Measurements from ENCODE around the gene CCDC170. TPM values are rescaled to one million over a fixed set of nuclear protein-coding genes. Genes with fewer than 3 reads are reported as not detected.

The CCDC170 gene
- polyA plus RNA-seq, 1 of the 3 experiments (the other 2 are of a cell fraction) = not detected

DNA sequence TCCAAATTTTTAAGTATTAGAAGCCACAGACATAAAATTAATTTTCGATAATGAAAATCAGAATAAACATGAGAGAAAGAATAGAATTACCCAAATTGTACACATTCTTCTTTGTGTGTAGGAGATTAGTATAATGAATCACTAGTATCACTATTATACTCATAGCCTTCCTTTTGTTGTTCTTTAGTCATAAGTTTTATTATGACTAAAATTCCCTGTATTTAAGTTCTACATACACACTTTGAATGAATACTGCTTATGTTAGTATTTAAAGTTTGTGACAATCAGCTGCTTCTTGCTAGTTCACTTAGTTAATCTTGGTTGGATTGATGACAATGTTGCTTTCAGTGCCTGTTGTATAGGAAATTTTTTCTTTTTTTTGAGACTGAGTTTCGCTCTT is 72.7 kb downstream of the CCDC170 start (continued):
- TF ChIP-seq FOXM1 (IDR thresholded peaks at IDR 0.05; ENCODE audit: low read depth) = no peak
- no peak for TF ChIP-seq POLR2AphosphoS5 (IDR thresholded peaks at IDR 0.05; ENCODE audit: low read depth, low read length)
- TF ChIP-seq, protein P1, sequence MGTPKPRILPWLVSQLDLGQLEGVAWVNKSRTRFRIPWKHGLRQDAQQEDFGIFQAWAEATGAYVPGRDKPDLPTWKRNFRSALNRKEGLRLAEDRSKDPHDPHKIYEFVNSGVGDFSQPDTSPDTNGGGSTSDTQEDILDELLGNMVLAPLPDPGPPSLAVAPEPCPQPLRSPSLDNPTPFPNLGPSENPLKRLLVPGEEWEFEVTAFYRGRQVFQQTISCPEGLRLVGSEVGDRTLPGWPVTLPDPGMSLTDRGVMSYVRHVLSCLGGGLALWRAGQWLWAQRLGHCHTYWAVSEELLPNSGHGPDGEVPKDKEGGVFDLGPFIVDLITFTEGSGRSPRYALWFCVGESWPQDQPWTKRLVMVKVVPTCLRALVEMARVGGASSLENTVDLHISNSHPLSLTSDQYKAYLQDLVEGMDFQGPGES (IDR thresholded peaks at IDR 0.05; ENCODE audit: low read depth, low read length) = no peak
- TF ChIP-seq, protein P2, sequence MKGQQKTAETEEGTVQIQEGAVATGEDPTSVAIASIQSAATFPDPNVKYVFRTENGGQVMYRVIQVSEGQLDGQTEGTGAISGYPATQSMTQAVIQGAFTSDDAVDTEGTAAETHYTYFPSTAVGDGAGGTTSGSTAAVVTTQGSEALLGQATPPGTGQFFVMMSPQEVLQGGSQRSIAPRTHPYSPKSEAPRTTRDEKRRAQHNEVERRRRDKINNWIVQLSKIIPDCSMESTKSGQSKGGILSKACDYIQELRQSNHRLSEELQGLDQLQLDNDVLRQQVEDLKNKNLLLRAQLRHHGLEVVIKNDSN (IDR thresholded peaks at IDR 0.05; ENCODE audit: borderline replicate concordance, low read depth) = no peak
- TF ChIP-seq TCF12 (IDR thresholded peaks at IDR 0.05) = no peak

DNA sequence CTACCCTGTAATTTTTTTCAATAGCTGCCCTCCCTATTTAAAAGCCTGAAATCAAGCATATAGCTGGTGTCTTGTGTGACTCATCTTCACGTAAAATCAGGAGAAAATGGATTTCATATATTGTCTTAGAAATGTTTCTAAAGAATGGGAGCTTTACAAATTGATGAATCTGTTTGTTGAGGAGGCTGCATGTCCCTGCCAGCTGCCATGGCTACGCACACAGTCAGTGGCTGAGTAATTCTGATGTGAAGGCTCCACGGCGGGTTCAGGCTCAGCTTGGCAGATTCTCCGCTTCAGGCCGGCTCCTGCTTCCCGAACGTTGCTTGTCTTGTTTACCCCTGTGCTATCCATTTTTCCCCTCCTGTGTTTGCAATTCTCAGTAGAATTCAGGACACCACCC is 82.8 kb downstream of the CCDC170 start:
- Histone ChIP-seq H2AFZ (ENCODE audit: low read depth) (no peak overlapping the region), H3K27me3 (ENCODE audit: insufficient read depth) (no peaks in the 10 kb centered on the region; the same call in 1 of the 2 replicates), H4K20me1 (ENCODE audit: insufficient read depth) (no peaks in the 10 kb centered on the region), H3K9me2 (no peaks in the 10 kb centered on the region), H3K36me3 (replicated peaks in 1 of 2; ENCODE audit: control insufficient read depth in 1 of 2, insufficient read depth in 2 of 2, low read length in 1 of 2) (no peaks in the 10 kb centered on the region), H3K4me1 (ENCODE audit: control insufficient read depth in 1 of 2, insufficient read depth in 2 of 2, low read depth in 1 of 2, low read length in 1 of 2) (no peaks in the 10 kb centered on the region), H3K4me2 (no peak overlapping the region), H3K27ac (ENCODE audit: low read depth in 2 of 2, low read length in 1 of 2) (no peak overlapping the region), H3K9ac (no peak overlapping the region), H3K79me2 (ENCODE audit: insufficient read depth) (no peaks in the 10 kb centered on the region), H3K4me3 (ENCODE audit: low read depth in 2 of 2, low read length in 1 of 2) (no peak overlapping the region), H3K9me3 (no peaks in the 10 kb centered on the region), H3F3A (replicated peaks; ENCODE audit: insufficient read depth) (no peaks in the 10 kb centered on the region)
- ChIA-PET POLR2A (no interaction called here), CTCF (interaction anchor here (1.2 to 1.3 kb wide), 2 partner anchors 13 to 39 kb away, joined by 3 to 4 read pairs; no protein-coding TSS in a partner anchor)
- no peak for DNase-seq
- TF ChIP-seq RXRA (IDR thresholded peaks at IDR 0.05; ENCODE audit: borderline replicate concordance, low read depth) (no peak), RFX5 (IDR thresholded peaks at IDR 0.05; ENCODE audit: low read length) (no peak), TAF1 (IDR thresholded peaks at IDR 0.05; ENCODE audit: borderline replicate concordance, low read depth, low read length) (no peak)
- TF ChIP-seq, protein P3, sequence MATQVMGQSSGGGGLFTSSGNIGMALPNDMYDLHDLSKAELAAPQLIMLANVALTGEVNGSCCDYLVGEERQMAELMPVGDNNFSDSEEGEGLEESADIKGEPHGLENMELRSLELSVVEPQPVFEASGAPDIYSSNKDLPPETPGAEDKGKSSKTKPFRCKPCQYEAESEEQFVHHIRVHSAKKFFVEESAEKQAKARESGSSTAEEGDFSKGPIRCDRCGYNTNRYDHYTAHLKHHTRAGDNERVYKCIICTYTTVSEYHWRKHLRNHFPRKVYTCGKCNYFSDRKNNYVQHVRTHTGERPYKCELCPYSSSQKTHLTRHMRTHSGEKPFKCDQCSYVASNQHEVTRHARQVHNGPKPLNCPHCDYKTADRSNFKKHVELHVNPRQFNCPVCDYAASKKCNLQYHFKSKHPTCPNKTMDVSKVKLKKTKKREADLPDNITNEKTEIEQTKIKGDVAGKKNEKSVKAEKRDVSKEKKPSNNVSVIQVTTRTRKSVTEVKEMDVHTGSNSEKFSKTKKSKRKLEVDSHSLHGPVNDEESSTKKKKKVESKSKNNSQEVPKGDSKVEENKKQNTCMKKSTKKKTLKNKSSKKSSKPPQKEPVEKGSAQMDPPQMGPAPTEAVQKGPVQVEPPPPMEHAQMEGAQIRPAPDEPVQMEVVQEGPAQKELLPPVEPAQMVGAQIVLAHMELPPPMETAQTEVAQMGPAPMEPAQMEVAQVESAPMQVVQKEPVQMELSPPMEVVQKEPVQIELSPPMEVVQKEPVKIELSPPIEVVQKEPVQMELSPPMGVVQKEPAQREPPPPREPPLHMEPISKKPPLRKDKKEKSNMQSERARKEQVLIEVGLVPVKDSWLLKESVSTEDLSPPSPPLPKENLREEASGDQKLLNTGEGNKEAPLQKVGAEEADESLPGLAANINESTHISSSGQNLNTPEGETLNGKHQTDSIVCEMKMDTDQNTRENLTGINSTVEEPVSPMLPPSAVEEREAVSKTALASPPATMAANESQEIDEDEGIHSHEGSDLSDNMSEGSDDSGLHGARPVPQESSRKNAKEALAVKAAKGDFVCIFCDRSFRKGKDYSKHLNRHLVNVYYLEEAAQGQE (IDR thresholded peaks at IDR 0.05; ENCODE audit: low read depth, low read length) = no peak
- TF ChIP-seq, protein P4, sequence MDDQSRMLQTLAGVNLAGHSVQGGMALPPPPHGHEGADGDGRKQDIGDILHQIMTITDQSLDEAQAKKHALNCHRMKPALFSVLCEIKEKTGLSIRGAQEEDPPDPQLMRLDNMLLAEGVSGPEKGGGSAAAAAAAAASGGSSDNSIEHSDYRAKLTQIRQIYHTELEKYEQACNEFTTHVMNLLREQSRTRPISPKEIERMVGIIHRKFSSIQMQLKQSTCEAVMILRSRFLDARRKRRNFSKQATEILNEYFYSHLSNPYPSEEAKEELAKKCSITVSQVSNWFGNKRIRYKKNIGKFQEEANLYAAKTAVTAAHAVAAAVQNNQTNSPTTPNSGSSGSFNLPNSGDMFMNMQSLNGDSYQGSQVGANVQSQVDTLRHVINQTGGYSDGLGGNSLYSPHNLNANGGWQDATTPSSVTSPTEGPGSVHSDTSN (IDR thresholded peaks at IDR 0.05) = no peak
- TF ChIP-seq, protein P2 (IDR thresholded peaks at IDR 0.05; ENCODE audit: borderline replicate concordance, low read depth) = no peak
- 53% methylated on average over 8 of the region's 8 CpGs for WGBS (ENCODE audit: low lambda C conversion rate)
